Posterior vena cava (tissue), 2 donors: ENCODE results near the gene MILR1. TPM values are rescaled to one million over a fixed set of nuclear protein-coding genes. Genes with fewer than 3 reads are reported as not detected.
"Not testable (repeated sequence)": the region's sequence is repeated elsewhere in the genome, so short reads cannot be mapped to it uniquely, and the experiment has no call there.

Experiments
- DNase-seq: peaks from one replicate; pipeline ENCODE4 v3.0.0-alpha.2; 2020; ENCODE audit warnings: low spot score
- intact Hi-C, 2 donors: fragments of 100-400 bp; cut with DNase I; formaldehyde crosslinking; loops; one replicate each; pipeline versions ENCODE4 v1.14.1 to v1.14.2; 2022 to 2023
- total RNA-seq, 2 donors: library from RNA; stranded (reverse); fragmentation: NEBNext Ultra II Directional; extraction: Animal tissue kit (Norgen Biotek cat#: 25700); gene quantifications; one replicate each; pipeline ENCODE4 v1.2.1, GENCODE V29; 2021
- donor health status: DM: yes; HTN: yes; CAD: no.
- donor health status: DM: yes; HTN: yes; CAD: no.

The MILR1 gene
- total RNA-seq, 2 donors from 2014 or later, result 9.4 to 18.9 TPM

GRCh38 chr17:64459818-64460217, 10.9 kb downstream of the MILR1 start:
- DNase-seq, intact Hi-C loops: not testable (repeated sequence)

DNA sequence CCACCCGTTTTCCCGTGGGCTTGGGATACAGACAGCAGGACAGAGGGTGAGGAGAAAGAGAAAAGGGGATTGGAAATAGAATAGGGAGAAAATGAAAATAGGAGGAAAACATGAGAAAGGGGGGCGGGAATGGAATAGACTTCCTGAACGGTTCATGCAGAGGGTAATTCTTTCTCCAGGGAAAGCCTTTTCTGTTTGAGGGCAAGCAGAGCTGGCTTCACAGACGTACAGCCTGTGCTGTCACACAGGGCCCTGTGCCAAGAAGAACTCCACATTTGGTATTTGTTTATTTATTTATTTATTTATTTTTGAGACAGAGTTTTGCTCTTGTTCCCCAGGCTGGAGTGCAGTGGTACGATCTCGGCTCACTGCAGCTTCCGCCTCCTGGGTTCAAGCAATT, 12.0 kb downstream of the MILR1 start:
- DNase-seq, result no peak
- intact Hi-C loops, result no loop called here

GRCh38 chr17:64461788-64462187, 12.9 kb downstream of the MILR1 start:
- intact Hi-C loops, result no loop called here

DNA sequence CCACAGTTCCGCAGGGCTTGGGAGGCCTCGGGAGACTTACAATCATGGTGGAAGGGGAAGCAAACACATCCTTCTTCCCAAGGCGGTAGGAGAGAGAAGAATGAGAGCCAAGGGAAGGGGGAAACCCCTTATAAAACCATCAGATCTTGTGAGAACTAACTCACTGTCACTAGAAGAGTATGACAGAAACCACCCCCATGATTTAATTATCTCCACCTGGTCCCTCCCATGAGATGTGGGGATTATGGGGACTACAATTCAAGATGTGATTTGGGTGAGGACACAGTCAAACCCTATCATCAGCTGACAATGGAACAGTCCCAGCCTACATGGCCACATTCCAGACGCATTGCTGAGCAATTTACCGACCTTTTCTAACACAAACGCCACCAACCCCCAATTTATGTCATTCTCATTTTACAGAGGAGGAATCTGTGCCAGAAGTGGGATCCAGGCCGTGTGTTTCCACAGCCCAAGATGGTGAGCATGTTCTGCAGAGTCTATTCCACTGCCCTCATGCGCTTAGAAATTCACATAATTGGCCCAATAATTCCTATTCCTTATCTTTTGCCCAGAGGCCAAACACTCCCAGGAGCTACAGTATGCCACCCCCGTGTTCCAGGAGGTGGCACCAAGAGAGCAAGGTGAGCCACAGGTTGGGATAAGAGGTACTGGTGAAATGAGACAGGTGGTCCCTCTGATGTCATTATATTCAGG, 17.3 kb downstream of the MILR1 start:
- DNase-seq, result no peak
- intact Hi-C loops, result no loop called here

More at GRCh38 chr17:64461788-64462187, 12.9 kb downstream of the MILR1 start:
- no peak for DNase-seq

GRCh38 chr17:64466834-64467233, 17.9 kb downstream of the MILR1 start:
- DNase-seq, intact Hi-C loops: not testable (repeated sequence)

- intact Hi-C loops, result no loop called here
- no peak for DNase-seq
Observed at GRCh38 chr17:64470625-64471024, 21.7 kb downstream of the MILR1 start.

GRCh38 chr17:64471440-64471839, 22.5 kb downstream of the MILR1 start:
- intact Hi-C loops, result no loop called here
- DNase-seq, result no peak

DNA sequence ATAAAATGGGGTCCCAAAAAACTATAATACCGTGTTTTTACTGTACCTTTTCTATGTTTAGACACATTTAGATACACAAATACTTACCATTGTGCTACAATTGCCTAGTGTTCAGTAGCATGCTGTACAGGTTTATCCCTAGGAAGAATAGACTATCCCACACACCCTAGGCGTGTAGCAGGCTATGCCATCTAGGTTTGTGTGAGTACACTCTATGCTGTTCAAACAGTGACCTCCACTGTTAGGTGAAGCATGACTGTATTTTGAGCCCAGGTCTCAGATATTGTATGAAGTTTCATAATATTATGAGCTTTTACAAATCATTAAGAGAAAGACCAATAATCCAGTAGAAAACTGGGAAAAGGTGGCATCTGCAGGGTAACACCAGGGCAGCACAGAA, 23.6 kb downstream of the MILR1 start:
- intact Hi-C loops, result no loop called here

DNA sequence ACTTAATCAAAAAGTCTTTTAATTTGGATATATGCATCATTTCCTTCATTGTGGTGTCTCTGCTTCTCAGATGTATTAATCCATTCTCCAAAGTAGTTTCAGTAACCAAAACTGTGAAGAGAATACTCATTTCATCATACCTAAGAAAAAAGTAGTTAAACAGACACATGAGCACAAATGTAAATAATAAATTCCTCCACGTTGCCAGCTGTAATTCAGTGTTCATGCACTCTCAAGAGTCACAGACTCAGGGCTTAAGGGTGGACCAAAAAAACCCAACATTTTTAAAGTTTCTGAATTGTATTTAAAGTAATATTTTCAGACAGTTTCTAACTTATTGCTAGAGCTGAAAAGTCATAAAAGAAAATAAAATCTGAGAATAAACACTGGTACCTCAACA, 28.9 kb downstream of the MILR1 start:
- DNase-seq, result no peak
- intact Hi-C loops, result no loop called here

More for the DNA sequence above, 23.6 kb downstream of the MILR1 start:
- DNase-seq, result no peak

GRCh38 chr17:64480951-64481350, 32.0 kb downstream of the MILR1 start:
- no peak for DNase-seq
- intact Hi-C loops, result loop anchor here in 1 of 2 donors (10.0 kb wide), 1 partner anchor 66 kb away; no protein-coding TSS in a partner anchor

GRCh38 chr17:64484380-64484779, 35.5 kb downstream of the MILR1 start:
- DNase-seq, result no peak
- intact Hi-C loops, result loop anchor here in 1 of 2 donors (10.0 kb wide), 1 partner anchor 70 kb away; no protein-coding TSS in a partner anchor

GRCh38 chr17:64488301-64488700, 39.4 kb downstream of the MILR1 start:
- intact Hi-C loops, result loop anchor here in 1 of 2 donors (10.0 kb wide), 1 partner anchor 74 kb away; no protein-coding TSS in a partner anchor
- no peak for DNase-seq

- intact Hi-C loops, result no loop called here
- DNase-seq, result no peak
Observed at GRCh38 chr17:64491034-64491860, 42.3 kb downstream of the MILR1 start.

DNA sequence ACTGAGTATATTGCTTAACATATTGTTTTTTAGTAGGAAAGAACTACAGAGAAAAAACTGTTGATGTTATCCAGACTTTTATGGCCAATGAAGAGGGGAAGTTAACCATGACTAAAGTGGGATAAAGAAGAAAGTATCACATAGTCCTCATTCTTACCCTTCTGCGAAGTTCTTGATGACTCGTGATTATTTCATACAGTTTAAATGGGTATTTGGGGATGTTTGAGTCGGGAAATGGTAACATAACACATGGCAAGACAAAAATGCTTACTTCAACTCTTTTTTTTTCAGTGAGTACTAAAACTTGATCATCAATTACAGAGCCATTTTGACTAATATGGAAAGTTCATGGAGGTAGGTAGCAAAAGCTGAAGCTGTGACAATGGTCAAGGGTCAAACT, 43.1 kb downstream of the MILR1 start:
- no peak for DNase-seq
- intact Hi-C loops, result no loop called here

DNA sequence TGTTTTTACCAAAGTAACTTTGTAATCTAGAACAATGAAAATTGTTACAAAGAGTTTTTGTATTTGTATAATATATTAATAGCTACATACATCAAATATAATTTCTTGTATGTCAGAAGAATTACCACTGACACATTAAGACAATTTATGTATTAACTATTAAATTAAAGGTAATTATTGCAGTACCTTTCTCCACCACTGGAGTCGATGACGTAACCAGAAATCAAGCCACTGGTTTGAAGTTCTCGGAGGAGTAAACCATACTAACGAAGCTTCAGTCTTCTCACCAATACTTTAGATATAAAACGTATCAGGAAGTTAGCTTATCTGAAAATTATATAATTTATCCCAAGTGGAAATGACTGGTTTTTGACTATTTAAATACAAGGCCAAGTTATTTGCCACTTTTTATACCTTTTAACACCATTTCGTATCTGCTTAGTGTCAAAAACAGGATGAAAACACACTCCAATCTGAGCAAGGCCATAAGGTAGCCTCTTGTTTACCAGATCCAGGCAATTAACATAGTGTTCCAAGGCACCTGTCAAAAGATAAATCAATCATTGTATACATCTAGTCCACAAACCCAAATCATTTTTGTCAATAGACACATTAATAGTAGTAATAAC, 43.7 kb downstream of the MILR1 start:
- intact Hi-C loops, result no loop called here
- DNase-seq, result no peak

- no peak for DNase-seq
- intact Hi-C loops, result no loop called here
Observed at GRCh38 chr17:64494121-64494520, 45.2 kb downstream of the MILR1 start.

GRCh38 chr17:64495300-64495699, 46.4 kb downstream of the MILR1 start:
- intact Hi-C loops, DNase-seq: not testable (repeated sequence)

DNA sequence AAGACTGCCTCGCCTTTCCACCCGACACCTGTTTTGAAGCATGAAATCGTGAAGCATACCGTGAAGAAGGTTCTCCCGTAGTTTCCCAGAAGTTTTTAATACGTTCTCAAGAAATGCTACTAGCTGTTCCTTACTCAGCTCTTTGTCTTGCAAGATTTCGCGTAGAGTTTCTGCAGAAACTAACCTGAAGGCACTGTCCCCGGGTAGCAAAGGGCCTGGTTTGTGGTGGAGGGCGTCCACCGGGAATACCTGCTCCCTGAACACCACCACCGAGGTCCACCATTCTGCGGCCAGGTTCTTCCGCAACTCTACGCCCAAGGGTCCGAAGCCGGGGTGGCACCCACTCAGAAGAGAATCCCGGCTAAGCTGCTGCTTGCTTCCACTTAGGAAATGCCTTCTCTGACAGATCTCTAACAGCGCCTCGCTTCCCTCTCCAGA, 47.5 kb downstream of the MILR1 start:
- intact Hi-C loops, result no loop called here
- DNase-seq, result no peak

DNA sequence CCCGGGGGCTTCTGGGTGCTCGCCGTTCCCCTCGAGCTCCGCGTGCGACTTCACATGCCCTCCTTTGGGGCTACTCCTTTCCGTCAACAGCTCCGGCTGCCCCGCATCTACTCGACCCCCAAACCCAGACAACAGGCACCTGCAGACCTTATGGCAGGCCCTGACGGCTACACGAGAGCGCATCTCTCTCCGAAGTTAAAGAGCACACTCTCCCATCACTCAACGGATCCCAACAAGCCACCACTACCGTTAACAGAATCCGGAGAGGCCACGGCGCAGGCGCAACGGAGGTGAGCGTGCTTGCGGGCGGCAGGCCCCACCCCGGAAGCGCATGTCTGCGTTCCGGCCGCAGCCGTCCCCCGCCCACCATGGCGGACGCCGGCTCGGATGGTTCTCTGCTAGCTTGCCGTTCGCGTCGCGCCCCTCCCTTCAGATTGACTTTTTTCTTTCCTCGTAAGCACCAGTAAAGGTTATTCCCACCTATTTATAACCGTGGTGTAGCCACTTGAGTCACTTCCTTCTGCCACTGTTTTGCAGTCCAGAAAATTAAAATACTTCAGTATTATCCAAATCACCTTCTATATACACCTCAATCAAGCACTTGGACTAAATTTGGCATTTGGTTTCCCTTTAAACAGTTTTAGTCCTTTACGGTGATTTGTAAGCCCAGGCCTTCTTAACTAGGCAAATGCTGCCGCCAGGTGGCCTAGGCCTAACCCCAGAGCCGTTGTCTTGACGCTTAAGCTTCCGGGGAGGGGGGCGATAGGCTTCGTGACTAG, 48.1 kb downstream of the MILR1 start, which contains the start of gene POLG2:
Gene POLG2 (minus strand): TSS at position 269 of the 779 bp plus-strand sequence. CDS start 86 bp downstream, at position 183.
- intact Hi-C loops, result no loop called here
- DNase-seq, result peak; percentile 98
